Activated CD4-positive, CD25-positive, alpha-beta regulatory T cell treated with anti-CD3 and anti-CD28 coated beads, Interleukin-2, amount 50 U/mL, for 24 hours (primary cell): ENCODE measurements around the gene IDI2.

ENCODE experiments used
- ATAC-seq, 2 donors: fragments of 150-1000 bp; cut with Tn5 transposase; one replicate each; pipeline ENCODE4 v1.10.0; 2021; ENCODE audit warnings: mild to moderate bottlenecking in 1 of 2, moderate library complexity in 1 of 2

Gene IDI2

DNA sequence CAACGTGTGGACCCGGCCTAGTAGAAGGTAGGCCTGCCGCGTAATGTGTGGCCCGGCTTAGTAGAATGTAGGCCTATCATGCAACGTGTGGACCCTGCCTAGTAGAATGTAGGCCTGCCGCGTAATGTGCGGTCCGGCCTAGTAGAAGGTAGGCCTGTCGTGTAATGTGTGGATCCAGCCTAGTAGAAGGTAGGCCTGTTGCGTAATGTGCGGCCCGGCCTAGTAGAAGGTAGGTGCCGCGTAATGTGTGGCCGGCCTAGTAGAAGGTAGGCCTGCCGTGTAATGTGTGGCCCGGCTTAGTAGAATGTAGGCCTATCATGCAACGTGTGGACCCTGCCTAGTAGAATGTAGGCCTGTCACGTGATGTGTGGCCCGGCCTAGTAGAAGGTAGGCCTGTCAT is 49.3 kb downstream of the IDI2 start:
- ATAC-seq = no peak

DNA sequence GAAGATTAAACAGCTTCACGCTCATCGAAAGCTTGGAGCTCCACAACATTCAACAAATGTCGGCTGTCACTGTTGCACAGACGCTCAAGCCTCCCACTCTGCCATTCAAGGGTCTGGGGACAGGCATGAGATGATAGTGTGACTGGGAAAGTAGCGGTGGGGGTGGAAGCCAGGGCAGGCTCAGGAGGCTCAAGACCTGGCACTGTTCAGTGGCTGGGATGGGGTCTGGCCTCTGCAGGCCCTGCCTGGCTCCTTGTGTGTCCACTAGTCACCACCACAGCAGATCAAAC is 50.9 kb downstream of the IDI2 start:
- ATAC-seq = no peak

DNA sequence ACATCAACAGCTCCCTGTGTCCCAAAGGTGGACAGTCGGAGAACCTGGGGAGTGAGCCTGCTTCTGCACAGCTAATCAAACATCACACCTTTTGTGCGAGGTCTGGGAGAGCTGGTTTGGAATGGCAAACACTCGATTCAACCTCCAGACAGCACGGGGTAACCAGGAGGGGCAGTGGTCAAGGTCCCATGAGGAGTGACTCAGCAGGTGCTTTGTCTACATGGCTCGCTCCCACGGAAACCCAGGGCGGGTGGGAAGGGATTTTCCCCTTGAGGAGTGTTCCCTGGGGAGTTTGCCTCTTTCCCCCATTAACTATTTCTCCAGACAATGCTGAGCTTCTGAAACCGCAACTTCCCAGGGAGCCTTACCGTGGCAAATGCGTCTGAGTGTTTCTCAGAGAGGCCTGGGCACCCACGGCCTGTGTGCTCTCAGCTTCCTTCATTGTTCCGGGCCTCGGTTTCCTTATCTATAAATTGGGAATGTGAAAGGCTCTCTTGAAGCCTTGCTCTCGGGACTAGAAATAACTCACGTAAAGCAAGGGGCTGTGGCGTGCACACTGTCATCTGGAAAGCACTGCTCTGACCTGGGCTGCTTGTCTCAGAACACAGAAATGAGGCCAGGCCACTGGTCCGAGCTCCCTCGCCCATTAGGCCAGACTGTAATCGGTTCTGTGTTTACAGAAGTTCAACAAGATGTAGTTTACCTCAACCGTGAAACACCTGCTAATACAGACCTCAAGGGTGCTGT is 51.4 kb downstream of the IDI2 start:
- no peak for ATAC-seq

DNA sequence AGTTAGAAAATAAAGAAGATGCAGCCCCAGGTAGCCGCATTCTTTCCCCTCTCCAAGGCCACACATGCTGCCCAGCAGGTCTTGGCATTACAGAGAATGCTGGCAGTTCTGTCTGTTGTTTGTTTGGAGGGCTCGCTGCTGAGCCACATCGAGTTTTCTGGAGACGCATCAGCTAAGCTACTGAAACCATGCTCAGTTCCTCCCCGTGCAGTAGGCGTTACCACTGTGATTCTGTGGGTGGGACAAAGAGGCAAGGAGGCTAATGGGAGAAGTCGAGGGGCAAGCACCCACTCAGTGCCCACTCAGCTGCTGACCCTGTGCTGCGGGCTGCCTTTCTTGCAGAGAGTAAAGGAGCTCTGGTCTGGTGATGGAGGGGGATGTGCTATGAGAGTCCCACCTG is 52.9 kb downstream of the IDI2 start:
- no peak for ATAC-seq

DNA sequence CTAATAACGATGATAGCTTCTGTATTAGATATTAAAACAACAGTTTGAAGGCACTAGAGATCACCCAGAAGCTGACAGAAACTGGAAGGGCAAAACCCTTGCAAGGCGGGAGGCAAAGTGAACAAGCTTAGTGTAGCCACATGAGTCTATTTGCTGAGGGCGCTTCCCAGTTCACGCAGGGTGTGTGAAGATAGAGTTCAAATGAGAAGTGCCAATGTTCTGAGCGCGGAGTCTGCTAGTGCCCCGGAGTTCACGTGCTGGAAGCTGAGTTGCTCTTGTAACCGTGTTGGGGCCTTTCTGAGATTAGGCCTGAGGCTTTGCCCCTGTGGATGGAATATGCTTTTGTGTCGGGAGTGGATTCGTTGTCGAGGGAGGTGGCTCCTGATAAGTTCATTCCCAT is 54.0 kb downstream of the IDI2 start:
- no peak for ATAC-seq

DNA sequence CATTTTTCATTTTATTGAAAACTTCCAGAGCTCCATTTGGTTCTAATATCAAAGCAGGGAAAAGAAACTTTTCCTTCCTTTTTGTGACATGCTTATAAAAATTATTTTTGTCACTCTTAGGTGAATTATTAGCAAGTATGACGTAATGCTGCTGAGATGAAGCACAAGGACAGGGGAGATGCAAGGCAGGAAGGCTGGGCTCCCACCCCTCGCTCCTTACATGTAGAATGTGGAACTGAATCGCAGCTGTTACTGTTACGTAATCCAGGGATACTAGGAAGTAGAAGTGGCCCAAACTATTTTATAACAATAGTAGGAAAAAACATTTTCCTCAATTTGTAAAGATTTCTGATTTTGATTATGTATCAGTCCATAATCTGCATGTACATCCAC is 54.5 kb downstream of the IDI2 start:
- ATAC-seq = no peak

DNA sequence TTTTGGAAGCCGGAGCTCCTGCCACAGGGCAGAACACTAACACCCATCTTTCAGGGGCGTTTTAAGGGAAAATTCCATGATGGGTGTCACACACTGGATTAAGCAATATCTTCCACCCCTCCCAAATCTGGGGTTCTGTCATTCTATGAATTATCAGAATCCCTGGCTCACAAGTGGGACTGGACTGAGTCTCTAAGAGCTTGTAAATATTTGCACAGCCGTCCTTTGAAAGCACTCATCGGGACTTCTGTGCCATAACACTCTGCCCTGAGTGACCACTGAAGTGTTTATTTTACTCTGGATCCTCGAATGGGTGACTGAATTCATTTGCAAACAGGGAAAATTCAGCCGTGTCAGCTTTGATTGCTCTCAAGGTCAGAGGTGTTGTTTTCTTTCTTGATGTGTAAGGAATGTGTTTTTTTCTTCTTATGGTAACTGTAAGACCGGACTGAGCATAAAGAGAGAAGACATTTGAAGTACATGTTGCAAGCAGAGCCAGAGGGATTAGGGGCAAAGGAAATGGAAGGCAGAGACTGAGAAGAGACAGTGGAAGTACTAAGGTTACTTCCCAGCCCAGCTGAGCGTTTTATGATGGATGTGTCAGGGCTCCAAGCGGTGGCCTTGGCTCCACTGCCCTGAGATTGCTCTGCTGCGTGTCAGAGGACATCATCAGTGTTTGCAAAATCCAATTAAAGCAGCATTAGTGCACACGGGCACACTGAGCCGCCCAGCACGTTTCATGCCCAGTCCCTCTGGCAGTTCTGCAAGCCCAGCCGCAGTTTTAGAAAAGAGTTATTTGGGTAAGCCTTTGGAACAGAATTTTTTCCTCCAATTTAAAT is 55.1 kb downstream of the IDI2 start:
- no peak for ATAC-seq

DNA sequence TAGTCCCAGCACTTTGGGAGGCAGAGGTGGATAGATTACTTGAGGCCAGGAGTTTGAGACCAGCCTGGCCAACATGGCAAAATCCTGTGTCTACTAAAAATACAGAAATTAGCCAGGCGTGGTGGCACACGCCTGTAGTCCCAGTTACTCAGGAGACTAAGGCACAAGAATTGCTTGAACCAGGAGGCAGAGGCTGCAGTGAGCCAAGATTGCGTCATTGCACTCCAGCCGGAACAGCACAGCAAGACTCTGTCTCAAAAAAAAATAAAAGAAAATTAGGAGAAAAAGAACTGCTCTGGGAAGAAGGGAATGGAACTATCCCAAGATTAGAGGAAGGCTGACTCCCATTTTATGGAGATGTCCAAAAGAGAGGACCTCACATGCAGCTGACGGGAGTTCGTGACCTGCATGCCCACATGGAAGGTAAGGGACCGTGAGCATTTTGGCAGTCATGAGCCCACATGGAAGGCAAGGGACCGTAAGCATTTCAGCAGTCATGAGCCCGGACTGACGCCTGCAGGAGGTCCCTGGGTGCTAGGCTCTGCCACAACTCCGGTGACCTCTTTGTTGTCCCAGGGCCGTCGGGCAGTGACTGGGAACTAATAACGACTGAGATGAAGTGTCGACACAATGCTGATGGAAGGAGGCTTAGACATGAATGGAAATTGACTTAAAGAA is 56.0 kb downstream of the IDI2 start:
- ATAC-seq = no peak
